ENCODE measurements around the gene NPY5R.

Gene NPY5R

DNA sequence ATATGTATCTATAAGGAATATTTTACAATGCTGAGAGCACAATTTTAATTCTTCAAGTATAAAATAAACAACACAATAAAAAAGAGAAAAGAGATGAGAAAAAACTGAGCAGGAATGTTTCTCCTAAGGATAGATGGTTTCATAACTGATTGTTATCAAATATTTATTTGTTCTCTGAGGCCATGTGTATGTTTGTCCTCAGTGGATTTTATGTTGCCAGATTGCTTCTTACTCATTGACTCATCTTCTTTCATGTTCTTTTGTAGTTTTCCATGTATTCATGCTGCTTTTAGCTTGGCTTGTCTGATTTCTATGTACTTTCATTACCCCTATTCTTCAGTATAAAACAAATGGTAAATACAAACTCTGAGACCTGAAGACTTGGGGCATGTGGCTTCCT, 41.2 kb downstream of the NPY5R start:
- no peak for DNase-seq (ENCODE audit: low read depth)

DNA sequence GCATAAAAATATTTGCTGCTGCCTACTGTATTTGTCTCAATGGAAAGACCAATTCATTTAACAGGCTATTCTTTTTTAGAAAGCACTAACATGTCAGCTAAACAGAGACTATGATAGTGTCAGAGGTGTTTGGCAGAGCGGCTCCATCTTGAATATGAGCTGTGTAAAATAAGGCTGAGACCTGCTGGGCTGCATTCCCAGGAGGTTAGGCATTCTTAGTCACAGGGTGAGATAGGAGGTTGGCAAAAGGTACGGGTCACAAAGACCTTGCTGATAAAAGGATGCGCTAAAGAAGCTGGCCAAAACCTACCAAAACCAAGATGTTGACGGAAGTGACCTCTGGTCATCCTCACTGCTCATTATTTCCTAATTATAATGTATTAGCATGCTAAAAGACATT, 41.8 kb downstream of the NPY5R start:
- no peak for DNase-seq (ENCODE audit: low read depth)

DNA sequence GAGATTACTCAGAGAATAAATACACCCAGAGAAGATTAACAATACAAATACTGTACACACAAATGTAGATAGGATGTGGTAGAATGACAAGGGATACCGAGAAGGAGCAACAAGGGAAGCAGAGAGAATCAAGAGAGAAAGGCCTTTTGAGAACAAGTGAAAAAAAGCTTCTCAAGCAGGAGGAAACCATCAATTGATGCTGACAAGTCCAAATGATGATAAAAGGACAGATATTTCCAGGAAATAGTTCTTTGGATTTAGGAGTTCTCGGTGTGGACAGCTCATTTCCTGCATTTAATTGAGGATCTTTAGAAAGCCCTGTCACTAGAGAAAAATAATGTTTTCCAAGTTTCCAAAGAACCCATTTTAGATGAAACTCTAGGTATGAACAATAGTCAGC, 48.1 kb downstream of the NPY5R start:
- DNase-seq (ENCODE audit: low read depth): no peak

DNA sequence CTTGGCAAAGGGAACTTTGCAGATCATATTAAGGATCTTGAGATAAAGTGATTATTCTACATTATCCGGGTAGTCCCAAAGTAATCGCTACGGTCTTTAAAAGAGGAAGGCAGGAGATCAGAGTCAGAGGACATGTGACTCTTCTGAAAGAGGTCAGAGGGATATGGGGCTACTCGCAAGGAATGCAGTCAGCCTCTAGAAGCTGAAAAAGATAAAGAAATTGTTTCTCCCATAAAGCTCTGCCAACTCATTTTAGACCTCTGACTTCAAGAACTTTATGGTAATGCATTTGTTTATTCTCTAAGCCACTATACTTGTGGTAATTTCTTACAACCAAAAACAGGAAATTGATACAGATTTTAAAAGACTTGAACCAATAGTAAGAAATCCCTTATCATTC, 48.6 kb downstream of the NPY5R start:
- DNase-seq (ENCODE audit: low read depth): no peak

DNA sequence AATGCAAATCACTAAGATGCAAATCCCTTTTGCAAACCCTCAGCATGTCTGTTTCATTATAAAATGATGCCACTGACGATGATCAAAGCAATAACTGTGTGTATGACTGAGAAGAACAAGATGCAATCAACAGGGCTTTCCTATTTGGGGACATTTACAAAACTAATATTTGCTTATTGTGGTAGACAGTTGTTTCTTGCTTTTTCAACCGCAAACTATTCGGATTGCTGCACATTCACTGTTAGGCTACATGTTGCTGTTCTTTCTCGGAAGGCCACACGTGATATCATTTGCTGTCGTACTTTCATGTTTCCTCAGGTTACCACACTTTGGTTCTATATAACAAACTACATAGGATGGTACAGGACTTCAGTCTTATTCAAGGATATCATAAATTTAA, 49.8 kb downstream of the NPY5R start:
- no peak for DNase-seq (ENCODE audit: low read depth)

DNA sequence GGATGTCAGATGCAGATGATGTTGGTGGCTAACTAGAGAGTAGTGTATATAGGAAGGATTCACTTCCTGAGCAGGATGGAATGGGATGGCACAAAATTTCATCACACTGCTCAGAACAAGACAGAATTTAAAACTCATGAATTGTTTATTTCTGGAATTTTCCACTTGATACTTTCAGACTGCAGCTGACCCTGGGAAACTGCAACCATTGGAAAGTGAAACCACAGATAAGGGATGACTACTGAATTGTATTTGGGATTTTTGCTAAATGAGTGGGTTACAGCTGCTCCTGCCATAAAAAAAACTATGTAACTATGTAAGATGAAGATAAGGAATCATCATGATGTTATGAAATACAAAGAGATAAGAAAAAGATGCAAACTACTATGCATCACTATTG, 51.4 kb downstream of the NPY5R start:
- DNase-seq (ENCODE audit: low read depth): no peak

DNA sequence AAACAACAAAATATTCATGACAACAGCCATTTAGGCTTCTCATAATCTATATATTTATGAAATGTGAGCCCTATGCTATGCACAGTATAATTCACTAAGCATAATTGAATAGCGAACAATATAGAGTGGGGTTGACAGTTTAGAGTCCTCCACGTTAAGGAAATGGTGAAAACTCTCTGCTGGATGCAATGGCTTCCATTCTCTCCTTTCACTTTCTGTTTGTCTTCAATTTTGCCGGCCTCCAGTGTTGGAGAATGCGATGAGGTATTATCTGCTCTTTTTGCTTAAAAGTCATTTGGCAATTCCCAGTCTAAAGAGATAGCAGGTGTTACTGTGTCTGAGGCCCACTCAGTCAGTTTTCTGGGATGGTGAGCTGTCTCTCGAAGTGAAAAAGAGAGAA, 52.1 kb downstream of the NPY5R start:
- no peak for DNase-seq (ENCODE audit: low read depth)

DNA sequence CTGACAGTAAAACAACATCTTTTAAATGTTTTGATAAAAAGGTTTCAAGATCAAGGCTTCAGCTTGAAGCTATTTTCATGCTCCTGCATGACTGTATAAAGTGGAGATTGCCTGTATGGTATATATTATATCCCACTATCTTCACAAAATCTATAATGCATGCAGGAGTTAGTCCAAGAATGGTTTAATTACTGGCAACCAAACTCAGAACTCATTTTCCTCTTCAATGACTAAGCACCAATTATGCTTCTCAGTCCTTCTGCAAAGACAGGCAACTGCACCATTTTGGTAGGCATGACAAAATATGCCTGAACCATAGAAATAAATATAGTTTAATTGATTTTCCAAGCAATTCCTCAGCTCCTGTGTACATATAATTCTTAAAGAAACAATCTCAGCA, 54.5 kb downstream of the NPY5R start:
- DNase-seq (ENCODE audit: low read depth): no peak

DNA sequence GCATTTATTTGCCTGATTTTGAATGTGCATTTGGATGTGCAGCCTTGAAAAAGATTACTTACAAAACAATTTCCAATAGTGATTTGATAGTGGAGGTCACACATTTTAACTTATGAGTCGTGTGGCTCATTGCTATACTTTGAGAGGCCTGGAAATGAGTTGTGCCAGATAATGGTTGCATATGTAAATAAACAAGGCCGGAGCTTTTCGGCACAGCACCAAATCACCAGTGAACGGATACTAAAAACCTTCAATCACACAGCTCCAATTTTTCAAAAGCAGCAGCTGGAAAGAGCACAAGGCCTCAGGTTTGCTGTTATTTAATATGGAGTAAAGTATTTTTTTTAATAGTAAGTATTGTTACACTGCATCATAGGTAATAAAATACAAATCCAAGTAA, 57.2 kb downstream of the NPY5R start:
- DNase-seq (ENCODE audit: low read depth): no peak

Measured in stromal cell of bone marrow (primary cell).